CD4-positive, alpha-beta T cell (primary cell): ENCODE results near the gene EIF4EBP2. TPM values are rescaled to one million over a fixed set of nuclear protein-coding genes. Genes with fewer than 3 reads are reported as not detected.

Experiments used
- ATAC-seq: fragments of 200-7000 bp; cut with Tn5 transposase; one replicate; pipeline ENCODE4 v1.10.0; 2022; ENCODE audit warnings: mild to moderate bottlenecking; ENCODE audit not compliant: poor library complexity
- CTCF ChIA-PET: fragments of 350-600 bp; sonication (Branson Sonifier 250); formaldehyde crosslinking; loops from one replicate; lab custom pipeline; 2021; ENCODE audit warnings: antibody characterized with exemption, inconsistent platforms; lab: Charles Lee
- POLR2A ChIA-PET: fragments of 350-600 bp; sonication (Branson Sonifier 250); formaldehyde crosslinking; loops from one replicate; lab custom pipeline; 2021; ENCODE audit warnings: antibody characterized with exemption, inconsistent platforms; lab: Charles Lee
- DNase-seq, 14 experiments: peaks; one replicate each; pipeline ENCODE4 v3.0.0-alpha.2; 2013 to 2020; ENCODE audit warnings: mixed read lengths in 2 of 14
- H3K27ac ChIP-seq, 2 donors: one replicate each; pipeline versions ENCODE4 v1.5.1 to v1.7.0; 2013; ENCODE audit warnings: low read length in 2 of 2, low read depth in 1 of 2, mild to moderate bottlenecking in 1 of 2
- H3K27me3 ChIP-seq, 2 experiments: 1 replicate in 1 of 2; 2 replicates in 1 of 2; pipeline versions ENCODE4 v1.6.1 to v1.7.0; 2013; ENCODE audit warnings: low read length in 2 of 2, control low read depth in 1 of 2, mild to moderate bottlenecking in 1 of 2, moderate library complexity in 1 of 2; ENCODE audit not compliant: insufficient read depth in 2 of 2, control insufficient read depth in 1 of 2
- H3K36me3 ChIP-seq: one replicate; pipeline ENCODE4 v1.6.1; 2013; ENCODE audit warnings: low read length, control low read depth; ENCODE audit not compliant: insufficient read depth
- H3K4me1 ChIP-seq: one replicate; pipeline ENCODE4 v1.6.1; 2013; ENCODE audit warnings: low read length, control low read depth; ENCODE audit not compliant: insufficient read depth
- H3K4me3 ChIP-seq: one replicate; pipeline ENCODE4 v1.5.1; 2013; ENCODE audit warnings: mild to moderate bottlenecking, low read length, moderate library complexity
- H3K9me3 ChIP-seq, 2 experiments: 1 replicate in 1 of 2; 2 replicates in 1 of 2; pipeline versions ENCODE4 v1.6.1 to v1.7.0; 2013; ENCODE audit warnings: low read length in 2 of 2, mild to moderate bottlenecking in 2 of 2, control low read depth in 1 of 2, moderate library complexity in 1 of 2; ENCODE audit not compliant: control insufficient read depth in 1 of 2, insufficient read depth in 1 of 2
- H3K27ac Mint-ChIP-seq: one replicate; pipeline ENCODE4 v1.8.0; 2020; ENCODE audit warnings: mixed read lengths
- H3K27me3 Mint-ChIP-seq: one replicate; pipeline ENCODE4 v1.8.0; 2021; ENCODE audit warnings: mixed read lengths
- H3K36me3 Mint-ChIP-seq: one replicate; pipeline ENCODE4 v1.8.0; 2021; ENCODE audit warnings: low read depth, mixed read lengths
- H3K4me1 Mint-ChIP-seq: one replicate; pipeline ENCODE4 v1.8.0; 2021; ENCODE audit warnings: low read depth, mixed read lengths
- H3K4me3 Mint-ChIP-seq: one replicate; pipeline ENCODE4 v1.8.0; 2020; ENCODE audit warnings: mild to moderate bottlenecking, mixed read lengths
- H3K9me3 Mint-ChIP-seq: one replicate; pipeline ENCODE4 v1.8.0; 2020; ENCODE audit warnings: mixed read lengths
- CTCF ChIP-seq: fragments of 200-600 bp; IDR thresholded peaks from one replicate; pipeline ENCODE4 v1.8.0; 2022; ENCODE audit warnings: antibody characterized with exemption, mild to moderate bottlenecking
- intact Hi-C, 2 experiments: fragments of 100-400 bp; cut with DNase I in 1 of 2; cut with micrococcal nuclease in 1 of 2; formaldehyde crosslinking; loops; one replicate each; pipeline versions ENCODE4 v1.15.1 to v1.9.0; 2023 to 2025; cut with DNase I, micrococcal nuclease
- total RNA-seq, 174 experiments: library from RNA in 2 of 174; stranded (reverse) in 2 of 174; gene quantifications; one replicate each; pipeline ENCODE4 v1.2.3 and lab custom pipeline; 2021 to 2026

EIF4EBP2 gene
- total RNA-seq, 2 experiments from 2014 or later, result 21.4 to 22.6 TPM

GRCh38 chr10:70357565-70357964 is 46.4 kb upstream of the EIF4EBP2 start:
- no peak overlapping the region for H3K27ac ChIP-seq
- DNase-seq (peak in 2 of 14 experiments; percentile 19 to 55), ATAC-seq (no peak)
- no peak overlapping the region for H3K27ac Mint-ChIP-seq
- no peaks in the 10 kb centered on the region for H3K36me3 ChIP-seq
- ChIA-PET POLR2A (no interaction called here), CTCF (no interaction called here)
- no peaks in the 10 kb centered on the region for H3K9me3 ChIP-seq
- H3K27me3 Mint-ChIP-seq, result no peaks in the 10 kb centered on the region
- intact Hi-C loops, result no loop called here
- peaks cover 9% of the 10 kb centered on the region for H3K4me1 ChIP-seq
- peaks cover 8% of the 10 kb centered on the region for H3K4me1 Mint-ChIP-seq
- H3K27me3 ChIP-seq, result no peaks in the 10 kb centered on the region
- no peak overlapping the region for H3K4me3 ChIP-seq
- H3K4me3 Mint-ChIP-seq, result no peak overlapping the region
- no peaks in the 10 kb centered on the region for H3K36me3 Mint-ChIP-seq
- no peak for TF ChIP-seq CTCF
- no peaks in the 10 kb centered on the region for H3K9me3 Mint-ChIP-seq

GRCh38 chr10:70358446-70358845 is 45.5 kb upstream of the EIF4EBP2 start:
- Histone ChIP-seq H3K4me3 (no peak overlapping the region), H3K27ac (no peak overlapping the region), H3K27me3 (no peaks in the 10 kb centered on the region), H3K9me3 (no peaks in the 10 kb centered on the region), H3K4me1 (peaks cover 9% of the 10 kb centered on the region), H3K36me3 (no peaks in the 10 kb centered on the region)
- intact Hi-C loops, result no loop called here
- H3K27ac Mint-ChIP-seq, result no peak overlapping the region
- DNase-seq (no peak), ATAC-seq (no peak)
- H3K4me3 Mint-ChIP-seq, result no peak overlapping the region
- ChIA-PET CTCF (no interaction called here), POLR2A (no interaction called here)
- H3K4me1 Mint-ChIP-seq, result peaks cover 8% of the 10 kb centered on the region
- TF ChIP-seq CTCF, result no peak
- H3K36me3 Mint-ChIP-seq, result no peaks in the 10 kb centered on the region
- no peaks in the 10 kb centered on the region for H3K27me3 Mint-ChIP-seq
- no peaks in the 10 kb centered on the region for H3K9me3 Mint-ChIP-seq

GRCh38 chr10:70359017-70359550 is 44.9 kb upstream of the EIF4EBP2 start:
- Mint-ChIP-seq H3K36me3 (no peaks in the 10 kb centered on the region), H3K4me3 (no peak overlapping the region), H3K4me1 (peaks cover 10% of the 10 kb centered on the region), H3K9me3 (no peaks in the 10 kb centered on the region), H3K27ac (no peak overlapping the region), H3K27me3 (no peaks in the 10 kb centered on the region)
- H3K36me3 ChIP-seq, result no peaks in the 10 kb centered on the region
- no peak overlapping the region for H3K4me3 ChIP-seq
- no peak for DNase-seq
- H3K9me3 ChIP-seq, result no peaks in the 10 kb centered on the region
- no peak for ATAC-seq
- TF ChIP-seq CTCF, result no peak
- CTCF ChIA-PET, result no interaction called here
- peaks cover 14% of the 10 kb centered on the region for H3K4me1 ChIP-seq
- H3K27me3 ChIP-seq, result no peaks in the 10 kb centered on the region
- POLR2A ChIA-PET, result no interaction called here
- intact Hi-C loops, result no loop called here
- H3K27ac ChIP-seq, result no peak overlapping the region
